Sigmoid colon (tissue), 7 donors: Measurements from ENCODE around the gene TRIM37. TPM values are rescaled to one million over a fixed set of nuclear protein-coding genes. Genes with fewer than 3 reads are reported as not detected.

Experiments
- DNase-seq: peaks from one replicate; pipeline ENCODE4 v3.0.0-alpha.2; 2019
- H3K27ac ChIP-seq, 4 donors: fragments of 200-600 bp; sonication (generic); one replicate each; pipeline ENCODE4 v1.5.1; 2016 to 2019; ENCODE audit warnings: mild to moderate bottlenecking in 1 of 4
- H3K27me3 ChIP-seq, 3 donors: fragments of 200-600 bp; sonication (generic); one replicate each; pipeline ENCODE4 v1.5.1; 2019; ENCODE audit warnings: mild to moderate bottlenecking in 1 of 3
- H3K36me3 ChIP-seq, 4 donors: fragments of 200-600 bp; sonication (generic); one replicate each; pipeline ENCODE4 v1.5.1; 2016 to 2019
- H3K4me1 ChIP-seq, 4 donors: fragments of 200-600 bp; sonication (generic); one replicate each; pipeline ENCODE4 v1.5.1; 2017 to 2019
- H3K4me3 ChIP-seq, 4 donors: fragments of 200-600 bp; sonication (generic); one replicate each; pipeline ENCODE4 v1.5.1; 2017 to 2019; ENCODE audit warnings: mild to moderate bottlenecking in 2 of 4, moderate library complexity in 1 of 4
- H3K9me3 ChIP-seq, 4 donors: fragments of 200-600 bp in 3 of 4; sonication (generic) in 3 of 4; one replicate each; pipeline versions ENCODE4 v1.5.1 to v1.6.1; 2013 to 2019
- CTCF ChIP-seq, 4 experiments: fragments of 450-650 bp in 3 of 4; fragments of 200-600 bp in 1 of 4; IDR thresholded peaks; one replicate each; pipeline ENCODE4 v1.5.1; 2016 to 2019; ENCODE audit warnings: antibody characterized with exemption in 4 of 4, mild to moderate bottlenecking in 3 of 4, moderate library complexity in 2 of 4
- EP300 ChIP-seq, 4 donors: sonication (generic); formaldehyde crosslinking; IDR thresholded peaks; one replicate each; pipeline ENCODE4 v1.6.1; 2017; ENCODE audit warnings: antibody characterized with exemption in 4 of 4
- POLR2A ChIP-seq, 2 donors: fragments of 450-650 bp; IDR thresholded peaks; one replicate each; pipeline ENCODE4 v1.6.1; 2016; ENCODE audit warnings: antibody characterized with exemption in 2 of 2, mild to moderate bottlenecking in 2 of 2, moderate library complexity in 2 of 2
- POLR2AphosphoS5 ChIP-seq, 4 donors: sonication (generic); formaldehyde crosslinking; IDR thresholded peaks; one replicate each; pipeline ENCODE4 v1.6.1; 2017; ENCODE audit warnings: antibody characterized with exemption in 4 of 4
- WGBS, 2 donors: extraction: QIAGEN DNeasy Blood & Tissue Kit; methylation state at CpG; one replicate each; pipeline ENCODE4 v1.1.7; 2013; 5-methylcytosine and 5-hydroxymethylcytosine counted together
- intact Hi-C: fragments of 100-400 bp; cut with DNase I; formaldehyde crosslinking; loops from one replicate; pipeline ENCODE4 v1.15.1; 2023
- polyA plus RNA-seq, 3 donors: library from polyadenylated mRNA; stranded (reverse); fragments of 200-250 nt; gene quantifications; one replicate each; pipeline ENCODE4 v1.2.3, GENCODE V29; 2013
- total RNA-seq, 4 donors: library from RNA; depleted of rRNA; stranded (reverse); fragments of >200 nt; gene quantifications; one replicate each; pipeline ENCODE4 v1.1.0, GENCODE V29; 2016
- donor health status: healthy with polysubstance abuse.
- donor health status: Bipolar disorder and iron deficiency.
- donor health status: healthy.

The TRIM37 gene
- total and polyA plus RNA-seq, 7 donors, result 6.5 to 37.8 (median 20.2) TPM

GRCh38 chr17:59124665-59125064, 18.0 kb upstream of the TRIM37 start:
- WGBS, 2 donors, result 53 to 84% methylated on average over 6 of the region's 6 CpGs
- no peaks in the 10 kb centered on the region for H3K4me1 ChIP-seq
- no peaks in the 10 kb centered on the region for H3K27me3 ChIP-seq
- no peak overlapping the region for H3K27ac ChIP-seq
- intact Hi-C loops, result no loop called here
- H3K36me3 ChIP-seq, result peaks cover 0 to 36% (median 0%) of the 10 kb centered on the region in 4 donors
- no peak for DNase-seq
- TF ChIP-seq POLR2A (IDR thresholded peaks at IDR 0.05) (no peak), POLR2AphosphoS5 (IDR thresholded peaks at IDR 0.05) (no peak), CTCF (IDR thresholded peaks at IDR 0.05) (no peak), EP300 (IDR thresholded peaks at IDR 0.05) (no peak)
- H3K9me3 ChIP-seq, result no peaks in the 10 kb centered on the region
- H3K4me3 ChIP-seq, result no peak overlapping the region

- Histone ChIP-seq H3K9me3 (no peaks in the 10 kb centered on the region), H3K27ac (no peak overlapping the region), H3K27me3 (no peaks in the 10 kb centered on the region), H3K4me1 (no peaks in the 10 kb centered on the region), H3K4me3 (no peak overlapping the region), H3K36me3 (peaks cover 0 to 33% (median 2%) of the 10 kb centered on the region in 4 donors)
- intact Hi-C loops, result no loop called here
- DNase-seq, result no peak
- WGBS, 2 donors, result 94 to 98% methylated on average over 9 of the region's 9 CpGs
- TF ChIP-seq POLR2A (IDR thresholded peaks at IDR 0.05) (no peak), POLR2AphosphoS5 (IDR thresholded peaks at IDR 0.05) (no peak), EP300 (IDR thresholded peaks at IDR 0.05) (no peak), CTCF (IDR thresholded peaks at IDR 0.05) (no peak)
These were observed 15.3 kb upstream of the TRIM37 start for GRCh38 chr17:59121901-59122480.

GRCh38 chr17:59115474-59115873, 8.8 kb upstream of the TRIM37 start:
- H3K9me3 ChIP-seq, result no peaks in the 10 kb centered on the region
- no peak overlapping the region for H3K4me3 ChIP-seq
- no peaks in the 10 kb centered on the region for H3K27me3 ChIP-seq
- no peak overlapping the region for H3K27ac ChIP-seq
- WGBS, 2 donors, result 93 to 96% methylated on average over 9 of the region's 9 CpGs
- intact Hi-C loops, result no loop called here
- peaks cover 0 to 6% (median 0%) of the 10 kb centered on the region in 4 donors for H3K4me1 ChIP-seq
- no peak for TF ChIP-seq CTCF (IDR thresholded peaks at IDR 0.05)
- TF ChIP-seq POLR2AphosphoS5 (IDR thresholded peaks at IDR 0.05), result no peak
- TF ChIP-seq EP300 (IDR thresholded peaks at IDR 0.05), result no peak
- TF ChIP-seq POLR2A (IDR thresholded peaks at IDR 0.05), result no peak
- peaks cover 0 to 37% (median 2%) of the 10 kb centered on the region in 4 donors for H3K36me3 ChIP-seq
- DNase-seq, result no peak

GRCh38 chr17:59111539-59111938, 4.9 kb upstream of the TRIM37 start:
- WGBS, 2 donors, result 84 to 86% methylated on average over 3 of the region's 3 CpGs
- no peaks in the 10 kb centered on the region for H3K9me3 ChIP-seq
- no peak overlapping the region for H3K4me3 ChIP-seq
- H3K36me3 ChIP-seq, result peaks cover 0 to 14% (median 0%) of the 10 kb centered on the region in 4 donors
- TF ChIP-seq CTCF (IDR thresholded peaks at IDR 0.05), result no peak
- TF ChIP-seq EP300 (IDR thresholded peaks at IDR 0.05), result no peak
- no peak for TF ChIP-seq POLR2AphosphoS5 (IDR thresholded peaks at IDR 0.05)
- TF ChIP-seq POLR2A (IDR thresholded peaks at IDR 0.05), result no peak
- peaks cover 0 to 14% (median 12%) of the 10 kb centered on the region in 4 donors for H3K4me1 ChIP-seq
- H3K27ac ChIP-seq, result no peak overlapping the region
- no peak for DNase-seq
- intact Hi-C loops, result no loop called here
- no peaks in the 10 kb centered on the region for H3K27me3 ChIP-seq

- no peaks in the 10 kb centered on the region for H3K27me3 ChIP-seq
- H3K36me3 ChIP-seq, result peaks cover 0 to 14% (median 0%) of the 10 kb centered on the region in 4 donors
- no peak overlapping the region for H3K4me3 ChIP-seq
- TF ChIP-seq CTCF (IDR thresholded peaks at IDR 0.05) (no peak), EP300 (IDR thresholded peaks at IDR 0.05) (no peak), POLR2A (IDR thresholded peaks at IDR 0.05) (no peak), POLR2AphosphoS5 (IDR thresholded peaks at IDR 0.05) (no peak)
- H3K4me1 ChIP-seq, result peaks cover 0 to 16% (median 12%) of the 10 kb centered on the region in 4 donors
- H3K27ac ChIP-seq, result no peak overlapping the region
- intact Hi-C loops, result no loop called here
- DNase-seq, result no peak
- H3K9me3 ChIP-seq, result no peaks in the 10 kb centered on the region
These were observed 4.3 kb upstream of the TRIM37 start for GRCh38 chr17:59110973-59111372.
